Activated B cell treated with CpG ODN at 0.5 μM for 24 hours (primary cell): Measurements from ENCODE around the gene TCF12. TPM values are rescaled to one million over a fixed set of nuclear protein-coding genes. Genes with fewer than 3 reads are reported as not detected.

Experiments
- ATAC-seq: fragments of 200-7000 bp; cut with Tn5 transposase; one replicate; pipeline ENCODE4 v1.10.0; 2021; ENCODE audit warnings: low read depth, mild to moderate bottlenecking, moderate library complexity
- CTCF ChIA-PET: fragments of 350-600 bp; sonication (Branson Sonifier 250); formaldehyde crosslinking; loops from one replicate; lab custom pipeline; 2021; ENCODE audit warnings: antibody characterized with exemption; lab: Charles Lee
- POLR2A ChIA-PET: fragments of 350-600 bp; sonication (Branson Sonifier 250); formaldehyde crosslinking; loops from one replicate; lab custom pipeline; 2021; ENCODE audit warnings: antibody characterized with exemption; lab: Charles Lee
- DNase-seq: peaks from one replicate; pipeline ENCODE4 v3.0.0; 2022
- H3K27ac Mint-ChIP-seq: one replicate; pipeline ENCODE4 v1.8.0; 2020; ENCODE audit warnings: mixed read lengths
- H3K27me3 Mint-ChIP-seq: one replicate; pipeline ENCODE4 v1.8.0; 2021; ENCODE audit warnings: mixed read lengths
- H3K36me3 Mint-ChIP-seq: one replicate; pipeline ENCODE4 v1.8.0; 2021; ENCODE audit warnings: low read depth, mixed read lengths
- H3K4me1 Mint-ChIP-seq: one replicate; pipeline ENCODE4 v1.8.0; 2021; ENCODE audit warnings: mixed read lengths
- H3K4me3 Mint-ChIP-seq: one replicate; pipeline ENCODE4 v1.8.0; 2020; ENCODE audit warnings: mild to moderate bottlenecking, mixed read lengths
- H3K9me3 Mint-ChIP-seq: one replicate; pipeline ENCODE4 v1.8.0; 2020; ENCODE audit warnings: mixed read lengths
- CTCF ChIP-seq: fragments of 200-600 bp; IDR thresholded peaks from one replicate; pipeline ENCODE4 v1.8.0; 2022; ENCODE audit warnings: antibody characterized with exemption, mild to moderate bottlenecking
- intact Hi-C: fragments of 100-400 bp; cut with micrococcal nuclease; formaldehyde crosslinking; loops from one replicate; pipeline ENCODE4 v1.15.1; 2024
- total RNA-seq: library from RNA; stranded (reverse); gene quantifications from 2 replicates; pipeline ENCODE4 v1.2.3, GENCODE V29; 2022

TCF12 gene
- total RNA-seq, 1 donor from 2014 or later: 119 TPM

- ATAC-seq: no peak
- Mint-ChIP-seq H3K4me1 (peaks cover 93% of the 10 kb centered on the region), H3K4me3 (peak overlapping the region; percentile 72), H3K9me3 (no peaks in the 10 kb centered on the region), H3K27ac (peak overlapping the region; percentile 95), H3K36me3 (peaks cover 38% of the 10 kb centered on the region), H3K27me3 (no peaks in the 10 kb centered on the region)
- POLR2A ChIA-PET: interaction anchor here (1.0 to 15.0 kb wide), 5 partner anchors 15 to 554 kb away, joined by 3 to 387 read pairs (median 4); partner anchors contain the start of gene ZNF280D
- no peak for DNase-seq
- intact Hi-C loops: loop anchor here (1.0 to 10.0 kb wide), 2 partner anchors 12 to 1042 kb away; partner anchors contain the start of gene RFX7
- CTCF ChIA-PET: interaction anchor here (0.9 to 1.6 kb wide), 3 partner anchors 13 to 19 kb away, joined by 4 to 6 read pairs (median 6); no protein-coding TSS in a partner anchor
- TF ChIP-seq CTCF: no peak
These were observed 368.7 kb downstream of the TCF12 start for GRCh38 chr15:57287123-57287521.

GRCh38 chr15:57288926-57289580 lies 370.6 kb downstream of the TCF12 start:
- Mint-ChIP-seq H3K4me1 (peaks cover 79% of the 10 kb centered on the region), H3K27ac (peak overlapping the region; percentile 84), H3K4me3 (no peak overlapping the region), H3K36me3 (peaks cover 37% of the 10 kb centered on the region), H3K9me3 (no peaks in the 10 kb centered on the region), H3K27me3 (no peaks in the 10 kb centered on the region)
- CTCF ChIA-PET: interaction anchor here (1.0 kb wide), 2 partner anchors 12 to 795 kb away, joined by 3 read pairs; no protein-coding TSS in a partner anchor
- POLR2A ChIA-PET: interaction anchor here (0.6 to 15.0 kb wide), 4 partner anchors 13 to 167 kb away, joined by 3 to 387 read pairs (median 8); no protein-coding TSS in a partner anchor
- intact Hi-C loops: loop anchor here (10.0 kb wide), 1 partner anchor 1044 kb away; the partner anchor contains the start of gene RFX7
- no peak for TF ChIP-seq CTCF
- no peak for ATAC-seq
- DNase-seq: no peak

GRCh38 chr15:57290187-57290586 lies 371.7 kb downstream of the TCF12 start:
- intact Hi-C loops: no loop called here
- ATAC-seq (no peak), DNase-seq (no peak)
- CTCF ChIA-PET: no interaction called here
- POLR2A ChIA-PET: interaction anchor here (2.1 to 15.0 kb wide), 2 partner anchors 9 to 11 kb away, joined by 8 to 387 read pairs; no protein-coding TSS in a partner anchor
- peak overlapping the region; percentile 62 for H3K27ac Mint-ChIP-seq
- H3K36me3 Mint-ChIP-seq: peaks cover 34% of the 10 kb centered on the region
- H3K9me3 Mint-ChIP-seq: no peaks in the 10 kb centered on the region
- H3K4me1 Mint-ChIP-seq: peaks cover 70% of the 10 kb centered on the region
- no peaks in the 10 kb centered on the region for H3K27me3 Mint-ChIP-seq
- TF ChIP-seq CTCF: no peak
- peak overlapping the region; percentile 1 for H3K4me3 Mint-ChIP-seq

- ChIA-PET POLR2A (interaction anchor here (2.1 to 15.0 kb wide), 2 partner anchors 10 to 11 kb away, joined by 8 to 387 read pairs; no protein-coding TSS in a partner anchor), CTCF (no interaction called here)
- Mint-ChIP-seq H3K4me3 (no peak overlapping the region), H3K9me3 (no peaks in the 10 kb centered on the region), H3K27me3 (no peaks in the 10 kb centered on the region), H3K4me1 (peaks cover 65% of the 10 kb centered on the region), H3K27ac (peak overlapping the region; percentile 62), H3K36me3 (peaks cover 32% of the 10 kb centered on the region)
- intact Hi-C loops: no loop called here
- ATAC-seq: no peak
- DNase-seq: no peak
- TF ChIP-seq CTCF: no peak
These were observed 372.4 kb downstream of the TCF12 start for GRCh38 chr15:57290826-57291225.
